HFF-Myc (cell line): Measurements from ENCODE around the gene SLC51B.
A peak's percentile ranks its signal among the peaks of the same experiment; 100 is the strongest.

Experiments
- DNase-seq: peaks from one replicate; pipeline ENCODE4 v3.0.0-alpha.2; 2011; ENCODE audit warnings: low read depth; ENCODE audit errors: extremely low read depth
- H3K4me3 ChIP-seq: replicated peaks from 2 replicates; pipeline ENCODE4 v1.5.1; 2011; ENCODE audit warnings: low read depth, mild to moderate bottlenecking, control low read depth, low read length
- TF ChIP-seq, protein P1 (sequence below): IDR thresholded peaks from 2 replicates; pipeline ENCODE4 v1.5.1; 2012; ENCODE audit warnings: mild to moderate bottlenecking, low read depth, low read length, control low read depth; ENCODE audit errors: missing control alignments

SLC51B gene

DNA sequence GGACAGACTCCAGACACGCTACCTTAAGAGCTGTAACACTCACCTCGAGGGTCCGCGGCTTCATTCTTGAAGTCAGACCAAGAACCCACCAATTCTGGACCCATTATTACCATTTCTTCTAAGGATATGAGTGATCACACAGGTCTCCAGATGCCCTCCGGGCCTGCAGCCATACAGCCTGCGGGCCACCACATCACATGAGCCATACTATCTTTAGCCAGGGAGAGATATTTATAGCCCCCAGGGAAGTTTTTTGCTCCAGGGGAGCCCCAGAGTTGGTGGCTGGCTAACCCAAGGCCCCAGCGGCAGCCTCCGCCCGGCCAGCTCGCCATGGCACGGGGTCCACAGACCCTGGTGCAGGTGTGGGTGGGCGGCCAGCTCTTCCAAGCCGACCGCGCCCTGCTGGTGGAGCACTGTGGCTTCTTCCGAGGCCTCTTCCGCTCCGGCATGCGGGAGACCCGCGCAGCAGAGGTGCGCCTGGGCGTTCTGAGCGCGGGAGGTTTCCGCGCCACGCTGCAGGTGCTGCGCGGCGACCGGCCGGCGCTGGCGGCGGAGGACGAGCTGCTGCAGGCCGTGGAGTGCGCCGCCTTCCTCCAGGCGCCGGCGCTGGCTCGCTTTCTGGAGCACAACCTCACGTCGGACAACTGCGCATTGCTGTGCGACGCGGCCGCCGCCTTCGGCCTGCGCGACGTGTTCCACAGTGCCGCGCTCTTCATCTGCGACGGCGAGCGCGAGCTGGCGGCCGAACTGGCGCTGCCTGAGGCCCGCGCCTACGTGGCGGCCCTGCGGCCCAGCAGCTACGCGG is 31.5 kb downstream of the SLC51B start, which contains the start of gene KBTBD13:
Gene KBTBD13, plus strand, starts transcription at position 261 of the 805 bp plus-strand sequence. Its CDS starts 70 bp downstream, at position 331.
- no peak for DNase-seq
- no peak within 1 kb of the TSS for H3K4me3 ChIP-seq
- TF ChIP-seq, protein P1, sequence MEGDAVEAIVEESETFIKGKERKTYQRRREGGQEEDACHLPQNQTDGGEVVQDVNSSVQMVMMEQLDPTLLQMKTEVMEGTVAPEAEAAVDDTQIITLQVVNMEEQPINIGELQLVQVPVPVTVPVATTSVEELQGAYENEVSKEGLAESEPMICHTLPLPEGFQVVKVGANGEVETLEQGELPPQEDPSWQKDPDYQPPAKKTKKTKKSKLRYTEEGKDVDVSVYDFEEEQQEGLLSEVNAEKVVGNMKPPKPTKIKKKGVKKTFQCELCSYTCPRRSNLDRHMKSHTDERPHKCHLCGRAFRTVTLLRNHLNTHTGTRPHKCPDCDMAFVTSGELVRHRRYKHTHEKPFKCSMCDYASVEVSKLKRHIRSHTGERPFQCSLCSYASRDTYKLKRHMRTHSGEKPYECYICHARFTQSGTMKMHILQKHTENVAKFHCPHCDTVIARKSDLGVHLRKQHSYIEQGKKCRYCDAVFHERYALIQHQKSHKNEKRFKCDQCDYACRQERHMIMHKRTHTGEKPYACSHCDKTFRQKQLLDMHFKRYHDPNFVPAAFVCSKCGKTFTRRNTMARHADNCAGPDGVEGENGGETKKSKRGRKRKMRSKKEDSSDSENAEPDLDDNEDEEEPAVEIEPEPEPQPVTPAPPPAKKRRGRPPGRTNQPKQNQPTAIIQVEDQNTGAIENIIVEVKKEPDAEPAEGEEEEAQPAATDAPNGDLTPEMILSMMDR = no peak

DNA sequence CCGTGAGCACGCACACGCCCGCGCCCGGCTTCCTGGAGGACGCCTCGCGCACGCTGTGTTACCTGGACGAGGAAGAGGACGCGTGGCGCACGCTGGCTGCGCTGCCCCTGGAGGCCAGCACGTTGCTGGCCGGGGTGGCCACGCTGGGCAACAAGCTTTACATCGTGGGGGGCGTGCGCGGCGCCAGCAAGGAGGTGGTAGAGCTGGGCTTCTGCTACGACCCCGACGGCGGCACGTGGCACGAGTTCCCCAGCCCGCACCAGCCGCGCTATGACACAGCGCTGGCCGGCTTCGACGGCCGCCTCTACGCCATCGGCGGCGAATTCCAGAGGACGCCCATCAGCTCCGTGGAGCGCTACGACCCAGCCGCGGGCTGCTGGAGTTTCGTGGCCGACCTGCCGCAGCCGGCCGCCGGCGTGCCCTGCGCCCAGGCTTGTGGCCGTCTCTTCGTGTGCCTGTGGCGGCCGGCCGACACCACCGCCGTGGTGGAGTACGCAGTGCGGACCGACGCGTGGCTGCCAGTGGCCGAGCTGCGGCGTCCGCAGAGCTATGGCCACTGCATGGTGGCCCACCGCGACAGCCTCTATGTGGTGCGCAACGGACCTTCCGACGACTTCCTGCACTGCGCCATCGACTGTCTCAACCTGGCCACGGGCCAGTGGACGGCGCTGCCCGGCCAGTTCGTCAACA is 32.2 kb downstream of the SLC51B start:
- no peak overlapping the region for H3K4me3 ChIP-seq
- DNase-seq = no peak
- TF ChIP-seq, protein P1 = no peak

DNA sequence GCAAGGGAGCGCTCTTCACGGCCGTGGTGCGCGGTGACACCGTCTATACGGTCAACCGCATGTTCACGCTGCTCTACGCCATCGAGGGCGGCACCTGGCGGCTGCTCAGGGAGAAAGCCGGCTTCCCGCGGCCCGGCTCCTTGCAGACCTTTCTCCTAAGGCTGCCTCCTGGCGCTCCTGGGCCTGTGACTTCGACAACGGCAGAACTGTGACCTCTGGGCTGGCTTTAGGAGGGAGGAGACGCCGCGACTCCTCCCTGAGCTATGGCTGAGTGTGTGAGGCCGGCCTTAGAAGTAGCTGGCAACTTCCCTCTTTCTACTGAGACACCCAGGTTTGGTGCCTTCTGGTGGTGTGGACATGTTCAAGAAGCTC is 32.8 kb downstream of the SLC51B start:
- no peak for DNase-seq
- TF ChIP-seq, protein P1 = peak; percentile 74

DNA sequence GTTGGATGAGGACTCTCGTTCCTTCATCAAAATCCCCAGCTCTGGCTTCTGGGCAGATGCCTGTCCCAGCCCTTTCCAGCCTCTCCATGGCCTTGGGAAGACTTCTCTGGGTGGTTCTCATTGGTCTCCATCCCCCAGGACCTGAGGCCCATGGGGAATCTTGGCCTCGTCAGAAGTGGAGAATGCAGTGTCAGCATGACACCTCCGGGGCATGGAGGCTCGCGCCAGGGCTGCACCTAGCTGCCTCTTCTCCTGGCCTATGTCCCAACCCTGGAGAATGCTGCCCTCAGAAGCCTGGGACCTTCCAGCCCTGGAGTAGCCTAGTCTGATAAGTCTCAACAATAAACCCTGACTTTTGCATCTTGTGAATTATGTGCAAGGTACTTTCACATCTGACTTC is 34.4 kb downstream of the SLC51B start:
- no peak for DNase-seq
- H3K4me3 ChIP-seq = no peak overlapping the region
- TF ChIP-seq, protein P1 = no peak

More for the DNA sequence above, 32.8 kb downstream of the SLC51B start:
- H3K4me3 ChIP-seq = no peak overlapping the region

DNA sequence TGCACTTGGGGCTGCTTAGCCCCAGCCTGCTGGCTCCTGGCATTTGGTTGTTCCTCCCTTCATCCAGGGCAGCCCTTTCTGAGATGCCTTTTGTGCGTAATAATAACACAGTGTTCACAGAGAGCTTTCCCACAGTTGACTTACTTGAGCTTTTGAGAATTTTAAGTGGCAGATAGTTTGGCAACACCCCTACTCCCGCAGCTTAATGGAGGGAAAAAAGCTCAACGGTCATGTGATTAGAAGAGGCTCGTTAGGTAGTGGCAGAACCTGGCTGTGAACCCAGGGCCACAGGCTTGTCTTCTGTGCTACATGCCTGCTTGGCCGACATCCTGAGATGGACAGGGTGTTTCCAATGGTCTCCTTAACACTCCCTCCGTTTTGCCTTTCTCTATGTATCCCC is 36.1 kb downstream of the SLC51B start:
- TF ChIP-seq, protein P1 = no peak
- DNase-seq = no peak

DNA sequence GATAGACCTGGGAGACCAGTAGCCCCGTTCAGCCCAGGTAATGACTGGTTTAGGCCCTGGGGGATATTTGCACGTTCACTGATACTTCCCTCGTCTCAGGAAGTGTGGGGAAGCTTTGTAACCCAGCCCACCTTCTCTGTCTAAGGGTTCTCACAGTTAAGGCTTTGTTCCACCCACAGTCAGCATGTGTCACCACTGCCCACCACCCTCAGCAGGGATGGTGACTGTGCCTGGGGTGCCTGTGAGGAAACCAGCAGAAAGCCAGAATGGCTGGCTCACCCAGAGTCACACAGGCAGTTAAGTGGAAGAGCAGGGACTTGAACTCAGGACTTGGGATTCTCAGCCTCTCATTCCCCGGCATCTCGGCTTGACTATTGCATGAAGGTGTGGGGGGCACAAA is 36.6 kb downstream of the SLC51B start:
- no peak for DNase-seq
- TF ChIP-seq, protein P1 = no peak
- H3K4me3 ChIP-seq = no peak overlapping the region

More for the DNA sequence above, 36.1 kb downstream of the SLC51B start:
- no peak overlapping the region for H3K4me3 ChIP-seq
